SH-SY5Y (cell line): ENCODE data around the gene RABGEF1.

Experiments
- GATA2 ChIP-seq: IDR thresholded peaks from 2 replicates; pipeline ENCODE4 v1.6.1; 2011; ENCODE audit warnings: mild to moderate bottlenecking, low read depth, low read length
- GATA3 ChIP-seq: IDR thresholded peaks from 2 replicates; pipeline ENCODE4 v1.6.1; 2011; ENCODE audit warnings: low read depth, mild to moderate bottlenecking, low read length, moderate library complexity

DNA sequence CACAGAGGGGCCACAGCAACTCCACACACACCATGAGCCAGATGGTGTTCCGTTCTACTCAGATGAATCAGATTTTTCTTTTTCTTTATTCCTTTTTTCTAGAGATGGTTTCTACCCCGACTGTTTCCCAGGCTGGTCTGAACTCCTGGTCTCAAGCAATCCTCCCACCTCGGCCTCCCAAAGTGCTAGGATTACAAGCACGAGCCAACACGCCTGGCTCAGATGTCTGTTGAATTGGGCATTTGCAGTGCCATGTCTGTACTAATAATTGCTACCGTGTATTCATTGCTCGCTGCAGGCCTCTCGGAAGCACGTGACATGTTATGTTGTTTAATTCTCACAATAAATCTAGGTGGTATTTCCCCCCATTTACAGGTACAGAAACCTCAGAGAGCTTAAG is 67.2 kb downstream of the RABGEF1 start:
- TF ChIP-seq GATA2: no peak
- no peak for TF ChIP-seq GATA3
